ENCODE results near the gene NHERF2.

Gene NHERF2

GRCh38 chr16:2026461-2027023, at the start of gene NHERF2:
Gene NHERF2, plus strand, starts transcription at chr16:2026902. Its CDS starts 104 bp downstream, at chr16:2027006.
- no peak for DNase-seq (ENCODE audit: low read depth, low spot score)

GRCh38 chr16:1976951-1977874, 49.5 kb upstream of the NHERF2 start:
- DNase-seq (ENCODE audit: low read depth, low spot score), result no peak

- no peak for DNase-seq (ENCODE audit: low read depth, low spot score)
These were observed 48.8 kb upstream of the NHERF2 start for GRCh38 chr16:1977875-1978268.

GRCh38 chr16:1978476-1979120, 48.1 kb upstream of the NHERF2 start:
- DNase-seq (ENCODE audit: low read depth, low spot score), result no peak

- DNase-seq (ENCODE audit: low read depth, low spot score), result no peak
These were observed 47.3 kb upstream of the NHERF2 start for GRCh38 chr16:1979271-1980029.

- DNase-seq (ENCODE audit: low read depth, low spot score), result no peak
These were observed 46.5 kb upstream of the NHERF2 start for GRCh38 chr16:1980030-1980769.

GRCh38 chr16:1980770-1981087, 46.0 kb upstream of the NHERF2 start:
- DNase-seq (ENCODE audit: low read depth, low spot score), result no peak

- DNase-seq (ENCODE audit: low read depth, low spot score), result no peak
These were observed 45.3 kb upstream of the NHERF2 start, which contains the start of gene NOXO1 for GRCh38 chr16:1981398-1981836. Gene NOXO1, minus strand, starts transcription at chr16:1981469. Its CDS starts 290 bp downstream, at chr16:1981179.

GRCh38 chr16:1982013-1982433, 44.7 kb upstream of the NHERF2 start:
- DNase-seq (ENCODE audit: low read depth, low spot score), result no peak

- no peak for DNase-seq (ENCODE audit: low read depth, low spot score)
These were observed 43.6 kb upstream of the NHERF2 start for GRCh38 chr16:1982991-1983543.

- DNase-seq (ENCODE audit: low read depth, low spot score), result no peak
These were observed 43.0 kb upstream of the NHERF2 start, which contains the start of gene GFER for GRCh38 chr16:1983544-1984346. Gene GFER, plus strand, starts transcription at chr16:1984193. Its CDS starts 26 bp downstream, at chr16:1984219.

GRCh38 chr16:1984347-1985225, 42.1 kb upstream of the NHERF2 start:
- DNase-seq (ENCODE audit: low read depth, low spot score), result no peak

GRCh38 chr16:1985466-1986150, 41.1 kb upstream of the NHERF2 start:
- DNase-seq (ENCODE audit: low read depth, low spot score), result no peak

GRCh38 chr16:1987198-1987597, 39.5 kb upstream of the NHERF2 start:
- DNase-seq (ENCODE audit: low read depth, low spot score), result no peak

GRCh38 chr16:1989209-1990100, 37.2 kb upstream of the NHERF2 start, which contains the start of gene SYNGR3:
Gene SYNGR3, plus strand, starts transcription at chr16:1989970. Its CDS starts 133 bp downstream, at chr16:1990103.
- DNase-seq (ENCODE audit: low read depth, low spot score), result no peak

GRCh38 chr16:1990101-1990350, 36.7 kb upstream of the NHERF2 start:
- no peak for DNase-seq (ENCODE audit: low read depth, low spot score)

Data from activated CD4-positive, CD25-positive, alpha-beta regulatory T cell treated with anti-CD3 and anti-CD28 coated beads, Interleukin-2, amount 50 U/mL, for 16 hours (primary cell).